ENCODE results near the gene HTR3B. TPM values are rescaled to one million over a fixed set of nuclear protein-coding genes. Genes with fewer than 3 reads are reported as not detected.

Gene HTR3B
- polyA plus RNA-seq, 2 of the 4 experiments (the other 2 are of a cell fraction) = not detected

DNA sequence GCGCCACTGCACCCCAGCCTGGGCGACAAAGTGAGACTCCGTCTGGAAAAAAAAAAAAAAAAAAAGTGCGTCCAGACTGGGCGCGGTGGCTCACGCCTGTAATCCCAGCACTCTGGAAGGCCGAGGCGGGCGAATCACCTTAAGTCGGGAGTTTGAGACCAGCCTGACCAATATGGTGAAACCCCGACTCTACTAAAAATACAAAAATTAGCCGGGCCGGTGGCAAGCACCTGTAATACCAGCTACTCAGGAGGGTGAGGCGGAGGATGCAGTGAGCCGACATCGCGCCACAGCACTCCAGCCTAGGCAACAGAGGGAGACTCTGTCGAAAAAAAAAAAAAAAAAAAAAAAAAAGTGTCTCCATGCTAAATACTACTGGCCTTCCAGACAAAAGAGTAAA lies 30.5 kb upstream of the HTR3B start:
- ATAC-seq (no peak), DNase-seq (ENCODE audit: low read depth in 1 of 2, low spot score in 1 of 2) (no peak), FAIRE-seq (no peak)
- peaks cover 11% of the 10 kb centered on the region; the same call in 2 of the 3 replicates for H3K4me1 ChIP-seq
- H3K4me3 ChIP-seq = peak overlapping the region; percentile 81
- no peak overlapping the region for H3K27ac ChIP-seq
- ChIA-PET CTCF (interaction anchor here (1.0 to 3.8 kb wide), 3 partner anchors 22 to 387 kb away, joined by 3 to 15 read pairs (median 6); no protein-coding TSS in a partner anchor), POLR2A (interaction anchor here (0.6 to 1.6 kb wide), 2 partner anchors 10 to 22 kb away, joined by 3 to 7 read pairs; no protein-coding TSS in a partner anchor)
- 90% methylated on average over 17 of the region's 19 CpGs for WGBS (ENCODE audit: missing lambda C conversion rate)
- H3K4me2 ChIP-seq = peak overlapping the region; percentile 69
- TF ChIP-seq CBX2 (IDR thresholded peaks at IDR 0.05; ENCODE audit: borderline replicate concordance, low read depth) (no peak), KDM1A (IDR thresholded peaks at IDR 0.05; ENCODE audit: low read depth) (no peak), TP53 (CRISPR knock-in tag; IDR thresholded peaks at IDR 0.05) (no peak), POLR2A (IDR thresholded peaks at IDR 0.05; ENCODE audit: low read length) (no peak), CHD2 (IDR thresholded peaks at IDR 0.05; ENCODE audit: low read length, partially characterized antibody) (no peak), TFCP2L1 (CRISPR knock-in tag; IDR thresholded peaks at IDR 0.05) (no peak), KDM5A (IDR thresholded peaks at IDR 0.05) (no peak), HDAC2 (IDR thresholded peaks at IDR 0.05) (no peak), NFE2L2 (conservative IDR thresholded peaks at IDR 0.05; ENCODE audit: low read length) (no peak), SREBF2 (IDR thresholded peaks at IDR 0.05) (no peak), RCOR1 (IDR thresholded peaks at IDR 0.05; ENCODE audit: low read depth, low read length) (no peak), EP300 (IDR thresholded peaks at IDR 0.05) (no peak), ESRRA (IDR thresholded peaks at IDR 0.05; ENCODE audit: borderline replicate concordance, low read length) (no peak), RAD21 (conservative IDR thresholded peaks at IDR 0.05 in 1 of 2, IDR thresholded peaks at IDR 0.05 in 1 of 2) (no peak)
- TF ChIP-seq, protein P1, sequence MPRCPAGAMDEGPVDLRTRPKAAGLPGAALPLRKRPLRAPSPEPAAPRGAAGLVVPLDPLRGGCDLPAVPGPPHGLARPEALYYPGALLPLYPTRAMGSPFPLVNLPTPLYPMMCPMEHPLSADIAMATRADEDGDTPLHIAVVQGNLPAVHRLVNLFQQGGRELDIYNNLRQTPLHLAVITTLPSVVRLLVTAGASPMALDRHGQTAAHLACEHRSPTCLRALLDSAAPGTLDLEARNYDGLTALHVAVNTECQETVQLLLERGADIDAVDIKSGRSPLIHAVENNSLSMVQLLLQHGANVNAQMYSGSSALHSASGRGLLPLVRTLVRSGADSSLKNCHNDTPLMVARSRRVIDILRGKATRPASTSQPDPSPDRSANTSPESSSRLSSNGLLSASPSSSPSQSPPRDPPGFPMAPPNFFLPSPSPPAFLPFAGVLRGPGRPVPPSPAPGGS (IDR thresholded peaks at IDR 0.05) = no peak
- TF ChIP-seq, protein P2, sequence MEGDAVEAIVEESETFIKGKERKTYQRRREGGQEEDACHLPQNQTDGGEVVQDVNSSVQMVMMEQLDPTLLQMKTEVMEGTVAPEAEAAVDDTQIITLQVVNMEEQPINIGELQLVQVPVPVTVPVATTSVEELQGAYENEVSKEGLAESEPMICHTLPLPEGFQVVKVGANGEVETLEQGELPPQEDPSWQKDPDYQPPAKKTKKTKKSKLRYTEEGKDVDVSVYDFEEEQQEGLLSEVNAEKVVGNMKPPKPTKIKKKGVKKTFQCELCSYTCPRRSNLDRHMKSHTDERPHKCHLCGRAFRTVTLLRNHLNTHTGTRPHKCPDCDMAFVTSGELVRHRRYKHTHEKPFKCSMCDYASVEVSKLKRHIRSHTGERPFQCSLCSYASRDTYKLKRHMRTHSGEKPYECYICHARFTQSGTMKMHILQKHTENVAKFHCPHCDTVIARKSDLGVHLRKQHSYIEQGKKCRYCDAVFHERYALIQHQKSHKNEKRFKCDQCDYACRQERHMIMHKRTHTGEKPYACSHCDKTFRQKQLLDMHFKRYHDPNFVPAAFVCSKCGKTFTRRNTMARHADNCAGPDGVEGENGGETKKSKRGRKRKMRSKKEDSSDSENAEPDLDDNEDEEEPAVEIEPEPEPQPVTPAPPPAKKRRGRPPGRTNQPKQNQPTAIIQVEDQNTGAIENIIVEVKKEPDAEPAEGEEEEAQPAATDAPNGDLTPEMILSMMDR (IDR thresholded peaks at IDR 0.05) = no peak
- TF ChIP-seq, protein P3, sequence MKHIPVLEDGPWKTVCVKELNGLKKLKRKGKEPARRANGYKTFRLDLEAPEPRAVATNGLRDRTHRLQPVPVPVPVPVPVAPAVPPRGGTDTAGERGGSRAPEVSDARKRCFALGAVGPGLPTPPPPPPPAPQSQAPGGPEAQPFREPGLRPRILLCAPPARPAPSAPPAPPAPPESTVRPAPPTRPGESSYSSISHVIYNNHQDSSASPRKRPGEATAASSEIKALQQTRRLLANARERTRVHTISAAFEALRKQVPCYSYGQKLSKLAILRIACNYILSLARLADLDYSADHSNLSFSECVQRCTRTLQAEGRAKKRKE (CRISPR knock-in tag; IDR thresholded peaks at IDR 0.05; ENCODE audit: low read depth) = no peak
- TF ChIP-seq, protein P4, sequence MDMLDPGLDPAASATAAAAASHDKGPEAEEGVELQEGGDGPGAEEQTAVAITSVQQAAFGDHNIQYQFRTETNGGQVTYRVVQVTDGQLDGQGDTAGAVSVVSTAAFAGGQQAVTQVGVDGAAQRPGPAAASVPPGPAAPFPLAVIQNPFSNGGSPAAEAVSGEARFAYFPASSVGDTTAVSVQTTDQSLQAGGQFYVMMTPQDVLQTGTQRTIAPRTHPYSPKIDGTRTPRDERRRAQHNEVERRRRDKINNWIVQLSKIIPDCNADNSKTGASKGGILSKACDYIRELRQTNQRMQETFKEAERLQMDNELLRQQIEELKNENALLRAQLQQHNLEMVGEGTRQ (IDR thresholded peaks at IDR 0.05) = no peak
- H3K9me3 ChIP-seq = no peaks in the 10 kb centered on the region

DNA sequence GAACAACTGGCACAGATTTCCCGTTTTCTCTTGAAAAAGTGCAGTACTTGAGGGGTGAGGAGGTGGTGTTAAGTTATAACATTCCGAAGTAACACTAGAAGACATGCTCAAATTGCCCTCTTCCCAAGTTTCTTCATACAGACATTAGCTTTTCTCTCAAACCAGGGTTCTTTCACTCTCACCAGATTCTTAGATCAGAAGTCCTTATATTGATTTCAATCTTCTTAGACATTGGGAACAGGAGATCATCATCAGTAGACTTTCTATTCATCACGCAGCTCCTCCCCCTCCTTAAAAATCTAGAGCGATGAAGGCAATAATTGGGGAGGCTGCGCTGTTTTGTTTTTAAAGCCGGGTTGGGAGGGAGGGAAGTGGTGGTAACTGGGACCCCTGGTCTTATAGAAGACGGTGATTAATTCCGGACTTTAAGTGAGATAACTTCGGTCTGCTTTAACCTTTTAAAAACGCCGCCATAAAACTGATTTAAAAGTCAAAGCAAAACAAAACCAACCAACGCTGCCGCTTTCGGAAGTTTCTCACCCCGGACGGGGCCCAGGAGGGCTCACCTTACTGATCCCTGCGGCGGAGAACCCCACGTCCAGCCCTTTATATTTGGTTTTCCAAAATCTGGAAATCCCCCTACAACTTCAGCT lies 29.9 kb upstream of the HTR3B start:
- peaks cover 11% of the 10 kb centered on the region; the same call in 2 of the 3 replicates for H3K4me1 ChIP-seq
- FAIRE-seq = no peak
- WGBS (ENCODE audit: missing lambda C conversion rate) = 6% methylated on average over 19 of the region's 19 CpGs
- H3K27ac ChIP-seq = peak overlapping the region; percentile 82 to 96
- no peaks in the 10 kb centered on the region for H3K9me3 ChIP-seq
- peak in 1 of 2 experiments; percentile 33; a peak in 2 of 6 replicates for ATAC-seq
- peak overlapping the region; percentile 69 for H3K4me2 ChIP-seq
- peak in 1 of 2 experiments; percentile 7 for DNase-seq (ENCODE audit: low read depth in 1 of 2, low spot score in 1 of 2)
- TF ChIP-seq CHD4 (IDR thresholded peaks at IDR 0.05; ENCODE audit: borderline replicate concordance) (no peak), KDM5A (IDR thresholded peaks at IDR 0.05) (no peak), MAFK (IDR thresholded peaks at IDR 0.05; ENCODE audit: partially characterized antibody) (no peak), TFCP2L1 (CRISPR knock-in tag; IDR thresholded peaks at IDR 0.05) (no peak), RAD21 (conservative IDR thresholded peaks at IDR 0.05 in 1 of 2, IDR thresholded peaks at IDR 0.05 in 1 of 2) (no peak), KDM1A (IDR thresholded peaks at IDR 0.05; ENCODE audit: low read depth) (no peak)
- TF ChIP-seq, protein P4 (IDR thresholded peaks at IDR 0.05) = no peak
- TF ChIP-seq, protein P3 (CRISPR knock-in tag; IDR thresholded peaks at IDR 0.05; ENCODE audit: low read depth) = no peak
- POLR2A ChIA-PET = interaction anchor here (0.6 to 1.6 kb wide), 2 partner anchors 10 to 21 kb away, joined by 3 to 7 read pairs; no protein-coding TSS in a partner anchor
- CTCF ChIA-PET = interaction anchor here (1.5 to 3.8 kb wide), 2 partner anchors 21 to 387 kb away, joined by 6 to 15 read pairs; no protein-coding TSS in a partner anchor
- H3K4me3 ChIP-seq = peak overlapping the region; percentile 81
